Mucosa of descending colon (tissue), 3 donors: Measurements from ENCODE around the gene PRR16. TPM values are rescaled to one million over a fixed set of nuclear protein-coding genes. Genes with fewer than 3 reads are reported as not detected.

ENCODE experiments used
- ATAC-seq: fragments of 200-7000 bp; cut with Tn5 transposase; one replicate; pipeline ENCODE4 v1.9.1; 2020; ENCODE audit warnings: mild to moderate bottlenecking, moderate library complexity
- DNase-seq, 3 donors: peaks; one replicate each; pipeline ENCODE4 v3.0.0-alpha.2; 2020
- H3K36me3 ChIP-seq: fragments of 200-600 bp; one replicate; pipeline ENCODE4 v1.8.0; 2021; ENCODE audit warnings: low read depth, mild to moderate bottlenecking
- H3K4me1 ChIP-seq: fragments of 200-600 bp; one replicate; pipeline ENCODE4 v1.8.0; 2021; ENCODE audit warnings: low read depth, mild to moderate bottlenecking
- H3K4me3 ChIP-seq: fragments of 200-600 bp; one replicate; pipeline ENCODE4 v1.8.0; 2021; ENCODE audit warnings: mild to moderate bottlenecking
- H3K9me3 ChIP-seq: fragments of 200-600 bp; one replicate; pipeline ENCODE4 v1.8.0; 2021; ENCODE audit warnings: mild to moderate bottlenecking
- intact Hi-C, 2 donors: fragments of 100-400 bp; cut with DNase I in 1 of 2; cut with micrococcal nuclease in 1 of 2; formaldehyde crosslinking; loops; one replicate each; pipeline versions ENCODE4 v1.11.0 to v1.11.1; 2022; cut with DNase I, micrococcal nuclease
- total RNA-seq, 3 donors: library from RNA; stranded (reverse); fragmentation: NEBNext Ultra II Directional in 2 of 3; extraction: Animal tissue kit (Norgen Biotek cat#: 25700) in 2 of 3; gene quantifications; one replicate each; pipeline versions ENCODE4 v1.2.1 to v1.2.4, GENCODE V29; 2021 to 2023
- TF ChIP-seq, protein P1 (sequence below): fragments of 200-600 bp; IDR thresholded peaks from one replicate; pipeline ENCODE4 v1.8.0; 2022; ENCODE audit warnings: antibody characterized with exemption, mild to moderate bottlenecking
- donor health status: DM: no; HTN: no; CAD: no; lungs with moderate emphysema.
- donor health status: DM: no; HTN: no; CAD: no.
- donor health status: DM: no; HTN: yes; CAD: no.

Gene PRR16
- total RNA-seq, 3 donors from 2014 or later, result 0.69 to 2.9 (median 1.9) TPM

DNA sequence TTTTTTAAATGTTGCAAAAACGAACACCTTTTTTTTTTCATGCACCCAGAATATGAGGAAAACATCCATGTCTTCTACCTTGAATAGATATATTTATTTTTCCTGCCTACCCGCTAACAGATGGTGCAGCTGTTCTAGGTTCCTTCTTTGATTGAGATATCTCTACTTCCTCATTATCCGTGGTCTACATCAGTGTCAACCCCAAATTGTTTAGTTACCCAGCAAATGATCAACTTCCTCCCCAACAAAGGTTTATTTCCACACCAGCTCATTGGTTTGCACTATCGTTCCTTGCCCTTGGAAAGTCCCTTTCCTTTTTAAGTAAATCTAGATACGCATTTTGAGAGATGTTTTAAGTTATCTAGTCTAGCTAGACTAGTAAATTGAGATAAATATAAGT is 166.4 kb downstream of the PRR16 start:
- H3K9me3 ChIP-seq, result no peaks in the 10 kb centered on the region
- TF ChIP-seq, protein P1, sequence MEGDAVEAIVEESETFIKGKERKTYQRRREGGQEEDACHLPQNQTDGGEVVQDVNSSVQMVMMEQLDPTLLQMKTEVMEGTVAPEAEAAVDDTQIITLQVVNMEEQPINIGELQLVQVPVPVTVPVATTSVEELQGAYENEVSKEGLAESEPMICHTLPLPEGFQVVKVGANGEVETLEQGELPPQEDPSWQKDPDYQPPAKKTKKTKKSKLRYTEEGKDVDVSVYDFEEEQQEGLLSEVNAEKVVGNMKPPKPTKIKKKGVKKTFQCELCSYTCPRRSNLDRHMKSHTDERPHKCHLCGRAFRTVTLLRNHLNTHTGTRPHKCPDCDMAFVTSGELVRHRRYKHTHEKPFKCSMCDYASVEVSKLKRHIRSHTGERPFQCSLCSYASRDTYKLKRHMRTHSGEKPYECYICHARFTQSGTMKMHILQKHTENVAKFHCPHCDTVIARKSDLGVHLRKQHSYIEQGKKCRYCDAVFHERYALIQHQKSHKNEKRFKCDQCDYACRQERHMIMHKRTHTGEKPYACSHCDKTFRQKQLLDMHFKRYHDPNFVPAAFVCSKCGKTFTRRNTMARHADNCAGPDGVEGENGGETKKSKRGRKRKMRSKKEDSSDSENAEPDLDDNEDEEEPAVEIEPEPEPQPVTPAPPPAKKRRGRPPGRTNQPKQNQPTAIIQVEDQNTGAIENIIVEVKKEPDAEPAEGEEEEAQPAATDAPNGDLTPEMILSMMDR, result no peak
- DNase-seq, result no peak
- intact Hi-C loops, result no loop called here
- no peaks in the 10 kb centered on the region for H3K36me3 ChIP-seq
- H3K4me1 ChIP-seq, result no peaks in the 10 kb centered on the region
- ATAC-seq, result no peak
- H3K4me3 ChIP-seq, result no peak overlapping the region

DNA sequence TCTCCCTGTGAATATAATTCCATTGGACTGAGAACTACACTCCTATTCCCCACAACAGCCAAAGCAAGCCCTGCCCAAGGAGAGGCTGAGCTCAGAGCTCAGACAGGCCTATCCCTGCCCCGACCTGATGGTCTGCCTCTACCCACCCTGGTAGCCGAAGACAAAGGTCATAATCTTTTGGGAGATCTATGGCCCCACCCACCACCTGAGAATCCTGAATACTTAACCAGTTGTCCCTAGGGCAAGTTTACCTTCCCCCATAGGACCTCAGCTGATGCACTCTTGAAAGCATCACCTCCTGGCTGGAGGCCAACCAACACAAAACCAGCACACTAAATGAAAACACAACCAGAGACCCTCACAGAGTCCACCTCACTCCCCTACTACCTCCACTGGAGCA is 167.5 kb downstream of the PRR16 start:
- intact Hi-C loops, result no loop called here
- Histone ChIP-seq H3K9me3 (no peaks in the 10 kb centered on the region), H3K4me1 (no peaks in the 10 kb centered on the region), H3K36me3 (no peaks in the 10 kb centered on the region), H3K4me3 (no peak overlapping the region)
- DNase-seq (no peak), ATAC-seq (no peak)
- TF ChIP-seq, protein P1, result no peak

DNA sequence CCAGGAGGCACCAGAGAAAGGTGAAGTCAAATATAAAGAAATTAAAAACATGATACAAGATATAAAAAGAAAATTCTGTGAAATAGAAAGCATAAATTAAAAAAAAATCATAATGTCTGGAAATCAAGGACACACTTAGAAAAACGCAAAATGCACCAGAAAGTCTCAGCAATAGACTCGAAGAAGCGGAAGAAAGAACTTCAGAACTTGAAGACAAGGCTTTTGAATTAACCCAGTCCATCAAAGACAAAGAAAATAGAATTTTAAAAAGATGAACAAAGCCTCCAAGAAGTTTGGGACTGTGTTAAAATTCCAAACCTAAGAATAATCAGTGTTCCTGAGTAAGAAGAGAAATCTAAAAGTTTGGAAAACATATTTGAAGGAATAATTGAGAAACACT is 168.3 kb downstream of the PRR16 start:
- ATAC-seq (no peak), DNase-seq (no peak)
- no peak overlapping the region for H3K4me3 ChIP-seq
- intact Hi-C loops, result no loop called here
- no peaks in the 10 kb centered on the region for H3K9me3 ChIP-seq
- H3K36me3 ChIP-seq, result no peaks in the 10 kb centered on the region
- TF ChIP-seq, protein P1, result no peak
- no peaks in the 10 kb centered on the region for H3K4me1 ChIP-seq

DNA sequence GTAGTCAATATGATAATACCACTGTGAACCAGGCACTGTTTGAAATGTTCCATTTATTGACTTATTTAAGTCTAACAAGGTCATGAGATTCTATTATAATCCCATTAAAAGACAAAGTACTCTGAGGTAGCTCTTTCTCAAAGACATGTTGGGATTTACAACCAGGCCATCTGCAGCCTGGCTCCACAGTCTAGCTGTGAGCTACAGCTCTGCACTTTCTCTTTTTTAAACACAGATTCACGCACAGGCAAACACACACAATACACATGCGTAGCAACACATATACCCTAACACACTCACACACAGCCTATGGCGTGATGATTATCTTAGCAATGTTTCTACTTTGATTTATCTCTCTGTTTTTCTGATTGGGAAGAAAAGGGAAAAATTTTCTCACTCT is 174.3 kb downstream of the PRR16 start:
- DNase-seq (no peak), ATAC-seq (no peak)
- intact Hi-C loops, result no loop called here
- H3K4me1 ChIP-seq, result no peaks in the 10 kb centered on the region
- TF ChIP-seq, protein P1, result no peak
- no peak overlapping the region for H3K4me3 ChIP-seq
- no peaks in the 10 kb centered on the region for H3K9me3 ChIP-seq
- H3K36me3 ChIP-seq, result no peaks in the 10 kb centered on the region

DNA sequence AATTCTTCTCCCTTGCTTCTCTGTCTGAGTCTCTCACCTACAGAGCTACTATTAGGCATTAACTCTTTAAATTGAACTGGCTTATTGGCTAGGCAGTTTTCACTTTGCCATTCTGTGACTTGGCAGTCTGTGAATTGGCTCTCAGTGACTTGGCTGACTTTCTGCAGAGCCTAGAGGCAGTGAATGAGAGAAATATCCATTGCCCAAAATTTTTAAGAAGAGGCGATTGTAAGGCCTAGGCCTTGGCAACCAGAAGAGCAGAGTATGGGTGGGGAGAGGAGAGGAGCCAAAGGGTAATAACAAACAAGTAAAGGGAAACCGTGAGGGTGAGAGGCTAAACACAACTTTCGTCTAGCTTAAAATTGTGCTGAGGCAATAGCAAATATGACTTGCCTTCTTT is 176.7 kb downstream of the PRR16 start:
- H3K36me3 ChIP-seq, result no peaks in the 10 kb centered on the region
- intact Hi-C loops, result no loop called here

More for the DNA sequence above, 176.7 kb downstream of the PRR16 start:
- TF ChIP-seq, protein P1, result no peak
- Histone ChIP-seq H3K9me3 (no peaks in the 10 kb centered on the region), H3K4me1 (no peaks in the 10 kb centered on the region), H3K4me3 (no peak overlapping the region)
- ATAC-seq (no peak), DNase-seq (no peak)
